Measurements from ENCODE around the gene PROM2.

The PROM2 gene

DNA sequence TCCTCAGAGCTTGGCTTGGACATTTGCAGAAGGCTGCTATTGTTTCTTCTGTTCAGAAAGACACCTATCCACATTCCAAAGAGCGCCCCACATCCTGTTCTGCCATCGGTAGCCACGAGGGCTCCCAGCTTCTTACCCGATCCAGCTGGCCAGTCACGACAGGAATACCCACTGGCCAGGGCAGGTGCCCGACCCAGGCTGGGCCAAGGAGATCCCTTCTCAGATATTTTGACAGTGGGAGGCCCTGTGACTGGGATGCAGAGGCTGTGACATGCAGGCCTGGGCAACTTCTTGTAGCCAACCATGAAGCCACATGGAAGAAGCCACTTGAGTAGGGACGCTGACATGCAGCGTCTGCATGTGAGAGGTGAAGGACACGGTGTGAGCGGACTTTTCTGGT, 57.4 kb downstream of the PROM2 start:
- TF ChIP-seq, protein P1, sequence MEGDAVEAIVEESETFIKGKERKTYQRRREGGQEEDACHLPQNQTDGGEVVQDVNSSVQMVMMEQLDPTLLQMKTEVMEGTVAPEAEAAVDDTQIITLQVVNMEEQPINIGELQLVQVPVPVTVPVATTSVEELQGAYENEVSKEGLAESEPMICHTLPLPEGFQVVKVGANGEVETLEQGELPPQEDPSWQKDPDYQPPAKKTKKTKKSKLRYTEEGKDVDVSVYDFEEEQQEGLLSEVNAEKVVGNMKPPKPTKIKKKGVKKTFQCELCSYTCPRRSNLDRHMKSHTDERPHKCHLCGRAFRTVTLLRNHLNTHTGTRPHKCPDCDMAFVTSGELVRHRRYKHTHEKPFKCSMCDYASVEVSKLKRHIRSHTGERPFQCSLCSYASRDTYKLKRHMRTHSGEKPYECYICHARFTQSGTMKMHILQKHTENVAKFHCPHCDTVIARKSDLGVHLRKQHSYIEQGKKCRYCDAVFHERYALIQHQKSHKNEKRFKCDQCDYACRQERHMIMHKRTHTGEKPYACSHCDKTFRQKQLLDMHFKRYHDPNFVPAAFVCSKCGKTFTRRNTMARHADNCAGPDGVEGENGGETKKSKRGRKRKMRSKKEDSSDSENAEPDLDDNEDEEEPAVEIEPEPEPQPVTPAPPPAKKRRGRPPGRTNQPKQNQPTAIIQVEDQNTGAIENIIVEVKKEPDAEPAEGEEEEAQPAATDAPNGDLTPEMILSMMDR (IDR thresholded peaks at IDR 0.05; ENCODE audit: low read depth, low read length) = no peak
- H3K4me3 ChIP-seq (replicated peaks in 1 of 2; ENCODE audit: low read depth in 2 of 2, low read length in 2 of 2) = no peak overlapping the region
- DNase-seq (ENCODE audit: low read depth in 2 of 2) = no peak

DNA sequence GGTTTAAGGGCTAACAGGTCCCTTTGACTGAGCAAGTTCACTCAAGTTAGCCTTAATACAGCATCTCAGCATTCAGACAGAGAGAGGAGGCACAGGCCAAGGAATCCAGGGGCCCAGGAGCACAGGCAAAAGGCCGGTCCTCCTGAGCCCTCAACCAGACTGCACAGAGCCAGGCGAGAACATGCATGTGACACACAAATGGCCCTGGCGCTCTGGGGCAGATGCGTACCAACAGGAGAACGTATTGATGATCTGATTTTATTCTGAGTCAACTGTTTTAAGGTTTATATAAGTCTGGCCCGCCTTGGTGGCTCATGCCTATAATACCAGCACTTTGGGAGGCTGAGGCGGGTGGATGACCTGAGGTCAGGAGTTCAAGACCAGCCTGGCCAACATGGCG, 57.8 kb downstream of the PROM2 start:
- H3K4me3 ChIP-seq (replicated peaks in 1 of 2; ENCODE audit: low read depth in 2 of 2, low read length in 2 of 2) = no peak overlapping the region
- TF ChIP-seq, protein P1 (IDR thresholded peaks at IDR 0.05; ENCODE audit: low read depth, low read length) = no peak
- no peak for DNase-seq (ENCODE audit: low read depth in 2 of 2)

GRCh38 chr2:95333056-95333455, 58.8 kb downstream of the PROM2 start:
- DNase-seq (ENCODE audit: low read depth in 2 of 2) = no peak
- no peak overlapping the region for H3K4me3 ChIP-seq (replicated peaks in 1 of 2; ENCODE audit: low read depth in 2 of 2, low read length in 2 of 2)
- TF ChIP-seq, protein P1 (IDR thresholded peaks at IDR 0.05; ENCODE audit: low read depth, low read length) = no peak

GRCh38 chr2:95333888-95334338, 59.7 kb downstream of the PROM2 start:
- no peak overlapping the region for H3K4me3 ChIP-seq (replicated peaks in 1 of 2; ENCODE audit: low read depth in 2 of 2, low read length in 2 of 2)
- TF ChIP-seq, protein P1 (IDR thresholded peaks at IDR 0.05; ENCODE audit: low read depth, low read length) = no peak
- peak; percentile 51 to 79 for DNase-seq (ENCODE audit: low read depth in 2 of 2)

GRCh38 chr2:95334916-95335641, 60.8 kb downstream of the PROM2 start:
- TF ChIP-seq, protein P1 (IDR thresholded peaks at IDR 0.05; ENCODE audit: low read depth, low read length) = no peak
- no peak overlapping the region for H3K4me3 ChIP-seq (replicated peaks in 1 of 2; ENCODE audit: low read depth in 2 of 2, low read length in 2 of 2)
- DNase-seq (ENCODE audit: low read depth in 2 of 2) = peak; percentile 12 to 45

DNA sequence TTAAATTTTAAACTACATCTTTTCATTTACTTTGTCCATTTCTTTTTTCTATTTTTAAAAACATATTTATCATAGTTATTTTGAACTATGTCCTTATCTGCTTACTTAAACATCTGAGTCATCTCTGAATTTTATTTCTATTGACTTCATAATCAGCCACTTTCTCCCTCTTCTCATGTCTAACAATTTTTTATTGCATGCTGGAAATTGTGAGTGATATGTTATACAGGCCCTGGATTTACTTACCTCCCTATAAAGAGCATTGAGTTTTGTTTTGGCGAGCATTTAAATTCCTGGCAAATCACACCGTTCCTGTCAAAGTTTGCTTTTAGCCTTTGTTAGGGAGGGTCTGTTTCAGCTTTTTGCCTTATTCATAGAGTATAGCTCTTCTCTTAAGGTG, 62.2 kb downstream of the PROM2 start:
- DNase-seq (ENCODE audit: low read depth in 2 of 2) = no peak
- TF ChIP-seq, protein P1 (IDR thresholded peaks at IDR 0.05; ENCODE audit: low read depth, low read length) = no peak
- H3K4me3 ChIP-seq (replicated peaks in 1 of 2; ENCODE audit: low read depth in 2 of 2, low read length in 2 of 2) = no peak overlapping the region

DNA sequence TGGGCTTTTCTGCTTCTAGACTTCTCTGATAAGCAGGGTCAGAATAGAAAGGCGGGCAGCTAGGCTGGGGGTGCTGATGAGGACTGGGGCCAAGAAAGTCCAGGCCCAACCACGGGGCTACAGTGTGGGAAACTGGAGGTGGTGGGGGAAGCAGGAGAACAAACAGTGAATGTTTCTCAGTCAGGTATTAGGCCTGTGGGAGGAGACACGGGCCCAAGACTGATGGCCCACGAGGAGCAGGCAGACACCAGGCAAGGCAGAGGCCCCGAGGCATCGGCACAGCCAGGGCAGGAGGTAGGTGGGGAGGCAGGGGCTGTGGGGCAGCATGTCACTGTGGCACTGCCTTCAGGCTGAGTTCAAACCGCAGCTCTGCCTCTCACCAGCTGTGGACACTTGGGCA, 63.6 kb downstream of the PROM2 start:
- no peak overlapping the region for H3K4me3 ChIP-seq (replicated peaks in 1 of 2; ENCODE audit: low read depth in 2 of 2, low read length in 2 of 2)
- TF ChIP-seq, protein P1 (IDR thresholded peaks at IDR 0.05; ENCODE audit: low read depth, low read length) = no peak
- DNase-seq (ENCODE audit: low read depth in 2 of 2) = no peak

Measured in cardiac fibroblast (primary cell).